ENCODE measurements around the gene CARMIL1.

DNA sequence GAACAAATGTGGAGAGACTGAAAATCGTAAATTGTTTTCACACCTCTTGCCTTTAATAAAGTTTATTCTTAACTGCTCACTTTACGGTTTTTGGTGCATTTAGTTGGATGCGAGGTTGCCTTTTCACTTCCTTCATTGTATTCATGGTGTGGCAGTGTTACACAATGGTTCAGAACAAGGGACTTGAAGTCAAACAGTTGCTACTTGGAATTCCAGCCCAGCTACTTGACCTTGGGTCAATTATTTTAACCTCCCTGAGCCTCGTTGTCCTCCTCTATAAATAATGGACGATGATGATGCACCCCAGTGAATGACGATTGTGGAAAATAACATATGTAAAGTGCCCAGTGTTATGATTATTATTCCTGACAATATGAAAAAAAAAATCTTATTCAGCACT lies 72.3 kb downstream of the CARMIL1 start:
- TF ChIP-seq, protein P1, sequence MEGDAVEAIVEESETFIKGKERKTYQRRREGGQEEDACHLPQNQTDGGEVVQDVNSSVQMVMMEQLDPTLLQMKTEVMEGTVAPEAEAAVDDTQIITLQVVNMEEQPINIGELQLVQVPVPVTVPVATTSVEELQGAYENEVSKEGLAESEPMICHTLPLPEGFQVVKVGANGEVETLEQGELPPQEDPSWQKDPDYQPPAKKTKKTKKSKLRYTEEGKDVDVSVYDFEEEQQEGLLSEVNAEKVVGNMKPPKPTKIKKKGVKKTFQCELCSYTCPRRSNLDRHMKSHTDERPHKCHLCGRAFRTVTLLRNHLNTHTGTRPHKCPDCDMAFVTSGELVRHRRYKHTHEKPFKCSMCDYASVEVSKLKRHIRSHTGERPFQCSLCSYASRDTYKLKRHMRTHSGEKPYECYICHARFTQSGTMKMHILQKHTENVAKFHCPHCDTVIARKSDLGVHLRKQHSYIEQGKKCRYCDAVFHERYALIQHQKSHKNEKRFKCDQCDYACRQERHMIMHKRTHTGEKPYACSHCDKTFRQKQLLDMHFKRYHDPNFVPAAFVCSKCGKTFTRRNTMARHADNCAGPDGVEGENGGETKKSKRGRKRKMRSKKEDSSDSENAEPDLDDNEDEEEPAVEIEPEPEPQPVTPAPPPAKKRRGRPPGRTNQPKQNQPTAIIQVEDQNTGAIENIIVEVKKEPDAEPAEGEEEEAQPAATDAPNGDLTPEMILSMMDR (IDR thresholded peaks at IDR 0.05; ENCODE audit: insufficient read depth, low read depth, low read length): no peak
- TF ChIP-seq EZH2 (IDR thresholded peaks at IDR 0.05; ENCODE audit: insufficient read depth, low read length): no peak

Measured in astrocyte (in vitro differentiated cells and primary cell).